GM13976 (cell line): ENCODE measurements around the gene MAPK4.

ENCODE experiments used
- DNase-seq: peaks from one replicate; pipeline ENCODE4 v3.0.0; 2012; ENCODE audit warnings: low spot score
- in situ Hi-C: fragments of 300-500 bp; cut with MboI; formaldehyde crosslinking; loops from one replicate; pipeline ENCODE4 v1.12.0; 2022; ENCODE audit warnings: low sequenced_read_pairs, mixed read lengths, inconsistent platforms; ENCODE audit not compliant: unreplicated experiment
- TF ChIP-seq, protein P1 (sequence below): IDR thresholded peaks from 2 replicates; pipeline ENCODE4 v1.5.1; 2012; ENCODE audit warnings: borderline replicate concordance, mild to moderate bottlenecking; ENCODE audit not compliant: insufficient read depth; ENCODE audit errors: extremely low read depth, missing control alignments, control extremely low read depth

The MAPK4 gene

DNA sequence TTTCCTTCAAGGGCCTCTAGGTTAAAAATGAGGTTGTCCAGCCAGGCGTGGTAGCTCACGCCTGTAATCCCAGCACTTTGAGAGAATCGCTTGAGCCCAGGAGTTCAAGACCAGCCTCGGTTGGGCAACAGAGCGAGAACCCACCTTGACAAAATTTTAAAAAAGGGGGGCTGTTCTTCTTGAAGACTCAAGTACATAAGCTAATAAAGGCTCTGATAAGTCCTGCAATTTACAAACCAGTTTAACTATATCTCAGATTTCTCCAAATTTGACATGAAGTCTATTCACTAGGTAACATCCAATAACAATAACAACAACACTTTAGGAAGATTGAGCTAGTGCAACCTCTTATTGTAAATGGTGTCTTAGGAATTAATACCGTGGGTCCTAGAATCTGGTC is 129.7 kb downstream of the MAPK4 start:
- TF ChIP-seq, protein P1, sequence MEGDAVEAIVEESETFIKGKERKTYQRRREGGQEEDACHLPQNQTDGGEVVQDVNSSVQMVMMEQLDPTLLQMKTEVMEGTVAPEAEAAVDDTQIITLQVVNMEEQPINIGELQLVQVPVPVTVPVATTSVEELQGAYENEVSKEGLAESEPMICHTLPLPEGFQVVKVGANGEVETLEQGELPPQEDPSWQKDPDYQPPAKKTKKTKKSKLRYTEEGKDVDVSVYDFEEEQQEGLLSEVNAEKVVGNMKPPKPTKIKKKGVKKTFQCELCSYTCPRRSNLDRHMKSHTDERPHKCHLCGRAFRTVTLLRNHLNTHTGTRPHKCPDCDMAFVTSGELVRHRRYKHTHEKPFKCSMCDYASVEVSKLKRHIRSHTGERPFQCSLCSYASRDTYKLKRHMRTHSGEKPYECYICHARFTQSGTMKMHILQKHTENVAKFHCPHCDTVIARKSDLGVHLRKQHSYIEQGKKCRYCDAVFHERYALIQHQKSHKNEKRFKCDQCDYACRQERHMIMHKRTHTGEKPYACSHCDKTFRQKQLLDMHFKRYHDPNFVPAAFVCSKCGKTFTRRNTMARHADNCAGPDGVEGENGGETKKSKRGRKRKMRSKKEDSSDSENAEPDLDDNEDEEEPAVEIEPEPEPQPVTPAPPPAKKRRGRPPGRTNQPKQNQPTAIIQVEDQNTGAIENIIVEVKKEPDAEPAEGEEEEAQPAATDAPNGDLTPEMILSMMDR: no peak
- DNase-seq: no peak
- in situ Hi-C loops: no loop called here

DNA sequence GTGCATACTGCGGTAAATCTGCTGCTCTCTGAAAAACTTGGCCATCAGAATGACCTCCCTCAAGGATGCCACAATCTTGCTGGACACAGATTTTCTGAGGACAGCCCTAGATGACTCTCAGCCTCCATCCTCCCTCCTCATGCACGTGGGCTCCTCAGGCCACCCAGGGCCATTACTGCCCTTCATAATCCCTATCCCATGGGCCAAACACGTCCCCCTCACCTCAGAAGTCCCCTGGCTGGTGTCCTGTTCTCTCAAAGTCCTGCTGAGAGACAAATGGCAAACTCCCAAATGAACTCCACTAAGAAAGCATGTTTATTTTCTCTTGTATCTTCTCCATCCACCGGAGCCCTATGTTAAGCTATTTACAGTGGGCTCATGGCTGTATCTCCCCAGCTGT is 134.3 kb downstream of the MAPK4 start:
- in situ Hi-C loops: no loop called here

DNA sequence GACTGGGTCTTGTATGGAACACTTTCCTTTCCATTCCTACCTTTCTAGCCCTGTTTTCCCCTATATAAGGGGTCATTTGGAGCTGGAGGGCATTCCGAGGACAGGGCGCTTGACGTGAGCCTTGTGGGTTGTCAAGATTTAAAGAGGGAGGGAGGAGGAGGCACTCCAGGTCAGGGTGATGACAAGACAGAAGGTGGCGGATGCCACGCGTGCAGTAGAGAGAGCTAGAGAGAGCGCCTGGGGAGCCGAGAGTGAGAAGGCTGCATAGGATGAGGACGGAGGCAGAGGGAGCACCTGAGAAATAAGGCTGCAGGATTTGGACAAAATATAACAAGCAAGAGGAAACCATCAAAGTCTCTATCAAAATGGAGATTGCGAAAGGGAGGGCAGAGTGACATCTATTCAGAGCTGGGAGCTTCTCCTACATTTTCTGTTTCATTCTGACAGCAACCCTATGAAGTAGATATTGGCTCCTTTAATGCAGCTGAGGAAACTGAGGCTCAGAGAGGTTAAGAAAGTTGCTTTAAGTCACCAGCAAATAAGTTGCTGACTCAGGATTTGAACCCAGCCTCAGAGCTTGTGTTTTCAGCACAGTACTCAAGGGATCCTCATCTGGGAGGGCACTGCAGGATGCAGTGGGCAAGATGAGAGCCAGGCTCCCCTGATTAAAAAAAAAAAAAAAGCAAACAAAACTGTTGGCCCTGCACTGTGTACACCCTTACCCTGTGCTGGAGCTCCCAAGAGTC is 135.7 kb downstream of the MAPK4 start:
- in situ Hi-C loops: no loop called here
- TF ChIP-seq, protein P1: no peak
- DNase-seq: no peak

More for the DNA sequence above, 134.3 kb downstream of the MAPK4 start:
- TF ChIP-seq, protein P1: no peak
- no peak for DNase-seq

DNA sequence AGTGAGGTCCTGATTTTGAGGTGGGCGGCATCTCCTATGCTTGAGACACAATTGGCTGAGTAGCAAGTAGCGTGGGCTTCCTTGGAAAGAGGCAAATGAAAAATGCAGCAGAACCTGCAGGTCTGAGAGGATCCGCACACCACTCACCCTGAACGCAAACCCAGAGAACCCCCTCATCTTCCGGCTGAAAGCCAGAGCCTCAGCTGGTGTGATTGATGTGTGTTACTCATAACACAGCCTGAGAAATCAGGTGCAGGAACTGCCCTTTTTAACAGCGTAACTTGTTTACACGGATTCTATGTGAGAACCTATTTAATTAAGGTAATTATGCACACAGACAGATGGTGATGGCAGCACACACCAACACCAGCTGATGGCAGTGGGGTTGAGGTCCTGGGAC is 136.5 kb downstream of the MAPK4 start:
- no peak for DNase-seq
- in situ Hi-C loops: no loop called here
- TF ChIP-seq, protein P1: no peak

DNA sequence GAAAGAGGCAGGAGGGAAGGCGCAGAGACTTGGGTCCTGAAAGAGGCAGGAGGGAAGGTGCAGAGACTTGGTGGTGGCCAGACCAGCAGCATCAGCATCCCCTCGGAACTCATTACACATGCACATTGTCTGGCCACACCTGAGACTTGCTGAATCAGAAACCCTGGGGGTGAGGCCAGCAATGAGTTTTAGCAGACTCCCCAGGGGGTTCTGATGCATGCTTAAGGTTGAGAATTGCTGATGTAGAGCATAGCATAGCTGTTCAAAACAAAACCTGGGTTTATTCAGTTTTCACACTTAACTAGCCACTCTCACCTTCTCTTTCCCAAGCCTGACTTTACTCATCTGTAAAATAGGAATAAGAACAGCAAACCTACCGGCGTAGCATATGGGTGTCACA is 137.0 kb downstream of the MAPK4 start:
- no peak for DNase-seq
- in situ Hi-C loops: no loop called here
- TF ChIP-seq, protein P1: no peak

DNA sequence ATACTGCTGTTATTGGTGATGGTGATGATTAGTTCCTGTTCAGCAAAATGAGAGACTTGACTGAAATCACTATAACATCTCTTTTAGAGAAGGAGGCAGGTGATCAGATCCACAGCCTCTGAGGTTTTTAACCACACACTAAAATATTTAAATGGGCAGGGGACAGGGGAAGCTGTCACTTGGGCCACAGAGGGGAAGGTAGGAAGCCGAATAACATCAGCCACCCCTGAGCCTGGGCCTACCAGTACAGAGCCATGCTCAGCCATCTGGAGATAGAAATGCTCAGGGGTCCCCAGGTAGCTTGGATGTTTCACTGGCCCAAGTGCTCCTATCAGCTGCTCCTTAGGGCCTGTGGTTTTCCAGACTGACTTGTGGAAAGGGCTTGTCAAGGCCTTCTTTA is 137.6 kb downstream of the MAPK4 start:
- in situ Hi-C loops: no loop called here
- TF ChIP-seq, protein P1: no peak
- no peak for DNase-seq
